DOHH2 (cell line): ENCODE data around the gene TPPP3.

Experiments used
- EZH2phosphoT487 ChIP-seq: fragments of 200-600 bp; sonication (generic); IDR thresholded peaks from 2 replicates; pipeline ENCODE4 v1.6.1; 2017; ENCODE audit warnings: borderline replicate concordance, mild to moderate bottlenecking, antibody characterized with exemption, low read length, moderate library complexity, mixed read lengths
- TF ChIP-seq, protein P1 (sequence below): fragments of 200-600 bp; sonication (generic); IDR thresholded peaks from one replicate; pipeline ENCODE4 v1.5.1; 2014; ENCODE audit warnings: antibody characterized with exemption, mild to moderate bottlenecking, low read depth, low read length; ENCODE audit not compliant: poor library complexity, severe bottlenecking

DNA sequence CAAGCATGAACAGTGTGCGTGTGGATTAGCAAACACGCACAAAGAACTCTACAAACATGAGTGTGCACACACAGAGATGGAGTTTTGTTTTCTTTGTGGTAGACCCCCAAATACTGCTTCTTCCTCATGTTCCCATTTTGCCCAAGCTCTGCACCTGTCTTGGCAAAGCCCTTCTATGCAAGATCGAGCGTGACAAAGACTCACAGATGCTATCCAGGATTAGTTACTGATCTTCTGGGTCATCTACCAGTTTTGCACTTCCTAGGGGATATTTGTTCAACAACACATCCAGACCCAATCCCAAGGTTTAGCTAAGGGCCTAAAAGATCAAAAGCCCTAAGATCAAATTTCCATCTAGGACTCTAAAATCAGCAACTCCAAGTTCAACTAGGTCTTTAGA lies 50.7 kb downstream of the TPPP3 start:
- TF ChIP-seq, protein P1, sequence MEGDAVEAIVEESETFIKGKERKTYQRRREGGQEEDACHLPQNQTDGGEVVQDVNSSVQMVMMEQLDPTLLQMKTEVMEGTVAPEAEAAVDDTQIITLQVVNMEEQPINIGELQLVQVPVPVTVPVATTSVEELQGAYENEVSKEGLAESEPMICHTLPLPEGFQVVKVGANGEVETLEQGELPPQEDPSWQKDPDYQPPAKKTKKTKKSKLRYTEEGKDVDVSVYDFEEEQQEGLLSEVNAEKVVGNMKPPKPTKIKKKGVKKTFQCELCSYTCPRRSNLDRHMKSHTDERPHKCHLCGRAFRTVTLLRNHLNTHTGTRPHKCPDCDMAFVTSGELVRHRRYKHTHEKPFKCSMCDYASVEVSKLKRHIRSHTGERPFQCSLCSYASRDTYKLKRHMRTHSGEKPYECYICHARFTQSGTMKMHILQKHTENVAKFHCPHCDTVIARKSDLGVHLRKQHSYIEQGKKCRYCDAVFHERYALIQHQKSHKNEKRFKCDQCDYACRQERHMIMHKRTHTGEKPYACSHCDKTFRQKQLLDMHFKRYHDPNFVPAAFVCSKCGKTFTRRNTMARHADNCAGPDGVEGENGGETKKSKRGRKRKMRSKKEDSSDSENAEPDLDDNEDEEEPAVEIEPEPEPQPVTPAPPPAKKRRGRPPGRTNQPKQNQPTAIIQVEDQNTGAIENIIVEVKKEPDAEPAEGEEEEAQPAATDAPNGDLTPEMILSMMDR: no peak
- no peak for TF ChIP-seq EZH2phosphoT487
